Neural progenitor cell (in vitro differentiated cells): ENCODE data around the gene SCART1. TPM values are rescaled to one million over a fixed set of nuclear protein-coding genes. Genes with fewer than 3 reads are reported as not detected.

ENCODE experiments used
- DNase-seq: peaks from one replicate; pipeline ENCODE4 v3.0.0-alpha.2; 2016; ENCODE audit warnings: low spot score
- H2AFZ ChIP-seq: fragments of 200-600 bp; sonication (generic); replicated peaks from 2 replicates; pipeline ENCODE4 v1.6.1; 2016; ENCODE audit warnings: antibody characterized with exemption
- H3F3A ChIP-seq: fragments of 200-600 bp; sonication (generic); 2 replicates; pipeline ENCODE4 v1.6.1; 2016; ENCODE audit warnings: antibody characterized with exemption, low read depth
- H3K27ac ChIP-seq: fragments of 200-600 bp; sonication (generic); 2 replicates; pipeline ENCODE4 v1.5.1; 2016; ENCODE audit warnings: mild to moderate bottlenecking
- H3K27me3 ChIP-seq: fragments of 200-600 bp; sonication (generic); 2 replicates; pipeline ENCODE4 v1.6.1; 2016; ENCODE audit warnings: mild to moderate bottlenecking, moderate library complexity
- H3K36me3 ChIP-seq: fragments of 200-600 bp; sonication (generic); 2 replicates; pipeline ENCODE4 v1.5.1; 2016
- H3K4me1 ChIP-seq: fragments of 200-600 bp; sonication (generic); 2 replicates; pipeline ENCODE4 v1.6.1; 2016; ENCODE audit warnings: mixed run types
- H3K4me2 ChIP-seq: fragments of 200-600 bp; sonication (generic); 2 replicates; pipeline ENCODE4 v1.6.1; 2016
- H3K4me3 ChIP-seq: fragments of 200-600 bp; sonication (generic); 2 replicates; pipeline ENCODE4 v1.5.1; 2016
- H3K79me2 ChIP-seq: fragments of 200-600 bp; sonication (generic); 2 replicates; pipeline ENCODE4 v1.6.1; 2016; ENCODE audit warnings: low read depth
- H3K9ac ChIP-seq: fragments of 200-600 bp; sonication (generic); 2 replicates; pipeline ENCODE4 v1.6.1; 2016
- H3K9me3 ChIP-seq: fragments of 200-600 bp; sonication (generic); 2 replicates; pipeline ENCODE4 v1.5.1; 2016; ENCODE audit warnings: low read depth
- H4K20me1 ChIP-seq: fragments of 200-600 bp; sonication (generic); 2 replicates; pipeline ENCODE4 v1.6.1; 2016; ENCODE audit warnings: low read depth
- H3K27ac Mint-ChIP-seq: 3 replicates; pipeline ENCODE4 v1.8.0; 2021; ENCODE audit warnings: mixed read lengths
- H3K27me3 Mint-ChIP-seq: 2 replicates; pipeline ENCODE4 v1.8.0; 2022; ENCODE audit warnings: low read depth, mild to moderate bottlenecking, inconsistent platforms, moderate library complexity, mixed read lengths; ENCODE audit not compliant: insufficient read depth
- H3K36me3 Mint-ChIP-seq: 3 replicates; pipeline ENCODE4 v1.8.0; 2021; ENCODE audit warnings: mixed read lengths
- H3K4me1 Mint-ChIP-seq: 3 replicates; pipeline ENCODE4 v1.8.0; 2021; ENCODE audit warnings: mixed read lengths
- H3K4me3 Mint-ChIP-seq: 3 replicates; pipeline ENCODE4 v1.8.0; 2021; ENCODE audit warnings: mild to moderate bottlenecking, moderate library complexity, mixed read lengths
- H3K9me3 Mint-ChIP-seq: 3 replicates; pipeline ENCODE4 v1.8.0; 2020; ENCODE audit warnings: mixed read lengths
- EZH2 ChIP-seq: fragments of 200-600 bp; sonication (generic); IDR thresholded peaks from 2 replicates; pipeline ENCODE4 v1.6.1; 2017; ENCODE audit warnings: antibody characterized with exemption, mild to moderate bottlenecking, moderate library complexity
- EZH2phosphoT487 ChIP-seq: fragments of 200-600 bp; sonication (generic); IDR thresholded peaks from 2 replicates; pipeline ENCODE4 v1.6.1; 2017; ENCODE audit warnings: antibody characterized with exemption
- total RNA-seq: library from RNA; depleted of rRNA; stranded (reverse); fragments of >200 nt; gene quantifications from 2 replicates; pipeline ENCODE4 v1.2.3, GENCODE V29; 2015; ENCODE audit warnings: low replicate concordance
- TF ChIP-seq, protein P1 (sequence below): fragments of 200-600 bp; sonication (generic); IDR thresholded peaks from 2 replicates; pipeline ENCODE4 v1.5.1; 2017; ENCODE audit warnings: antibody characterized with exemption, mild to moderate bottlenecking

Gene SCART1
- total RNA-seq, 1 donor from 2014 or later = 0.49 TPM

DNA sequence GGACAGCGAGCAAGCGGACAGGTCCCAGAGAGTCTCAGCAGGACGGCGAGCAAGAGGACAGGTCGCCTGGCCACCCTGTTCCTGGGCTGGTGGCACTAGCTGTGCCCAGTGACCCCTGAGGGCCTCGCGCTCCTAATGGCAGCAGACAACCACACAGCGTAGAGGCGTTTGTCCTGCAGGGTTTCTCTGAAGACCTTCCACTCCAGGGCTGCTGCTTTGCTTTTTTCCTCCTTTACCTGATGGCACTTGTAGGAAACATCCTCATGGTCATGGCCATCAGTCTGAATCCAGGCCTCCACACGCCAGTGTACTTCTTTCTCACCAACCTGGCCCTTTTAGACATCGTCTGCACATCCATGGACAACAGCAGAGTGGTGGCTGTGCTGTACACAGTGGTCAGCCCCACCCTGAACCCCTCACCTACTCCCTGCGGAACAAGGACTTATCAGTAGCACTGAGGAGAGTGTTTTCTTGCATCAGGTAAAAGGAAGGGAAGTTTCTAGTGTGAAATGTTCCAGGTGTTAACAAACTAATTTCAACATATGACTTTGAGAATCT is 27.4 kb downstream of the SCART1 start:
- Histone ChIP-seq H3K9ac (no peak overlapping the region), H3K4me1 (no peaks in the 10 kb centered on the region), H3K79me2 (no peaks in the 10 kb centered on the region), H3K4me3 (no peak overlapping the region), H3K27me3 (no peaks in the 10 kb centered on the region), H3K36me3 (no peaks in the 10 kb centered on the region), H3F3A (no peaks in the 10 kb centered on the region), H3K27ac (no peak overlapping the region), H3K4me2 (no peak overlapping the region), H3K9me3 (no peaks in the 10 kb centered on the region), H2AFZ (no peak overlapping the region), H4K20me1 (no peaks in the 10 kb centered on the region)
- TF ChIP-seq, protein P1, sequence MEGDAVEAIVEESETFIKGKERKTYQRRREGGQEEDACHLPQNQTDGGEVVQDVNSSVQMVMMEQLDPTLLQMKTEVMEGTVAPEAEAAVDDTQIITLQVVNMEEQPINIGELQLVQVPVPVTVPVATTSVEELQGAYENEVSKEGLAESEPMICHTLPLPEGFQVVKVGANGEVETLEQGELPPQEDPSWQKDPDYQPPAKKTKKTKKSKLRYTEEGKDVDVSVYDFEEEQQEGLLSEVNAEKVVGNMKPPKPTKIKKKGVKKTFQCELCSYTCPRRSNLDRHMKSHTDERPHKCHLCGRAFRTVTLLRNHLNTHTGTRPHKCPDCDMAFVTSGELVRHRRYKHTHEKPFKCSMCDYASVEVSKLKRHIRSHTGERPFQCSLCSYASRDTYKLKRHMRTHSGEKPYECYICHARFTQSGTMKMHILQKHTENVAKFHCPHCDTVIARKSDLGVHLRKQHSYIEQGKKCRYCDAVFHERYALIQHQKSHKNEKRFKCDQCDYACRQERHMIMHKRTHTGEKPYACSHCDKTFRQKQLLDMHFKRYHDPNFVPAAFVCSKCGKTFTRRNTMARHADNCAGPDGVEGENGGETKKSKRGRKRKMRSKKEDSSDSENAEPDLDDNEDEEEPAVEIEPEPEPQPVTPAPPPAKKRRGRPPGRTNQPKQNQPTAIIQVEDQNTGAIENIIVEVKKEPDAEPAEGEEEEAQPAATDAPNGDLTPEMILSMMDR = no peak
- no peak for TF ChIP-seq EZH2
- no peak for TF ChIP-seq EZH2phosphoT487
- Mint-ChIP-seq H3K27ac (no peak overlapping the region), H3K36me3 (no peaks in the 10 kb centered on the region), H3K4me3 (no peak overlapping the region), H3K4me1 (no peaks in the 10 kb centered on the region), H3K27me3 (peaks cover 7% of the 10 kb centered on the region), H3K9me3 (peaks cover 20% of the 10 kb centered on the region)
- no peak for DNase-seq

DNA sequence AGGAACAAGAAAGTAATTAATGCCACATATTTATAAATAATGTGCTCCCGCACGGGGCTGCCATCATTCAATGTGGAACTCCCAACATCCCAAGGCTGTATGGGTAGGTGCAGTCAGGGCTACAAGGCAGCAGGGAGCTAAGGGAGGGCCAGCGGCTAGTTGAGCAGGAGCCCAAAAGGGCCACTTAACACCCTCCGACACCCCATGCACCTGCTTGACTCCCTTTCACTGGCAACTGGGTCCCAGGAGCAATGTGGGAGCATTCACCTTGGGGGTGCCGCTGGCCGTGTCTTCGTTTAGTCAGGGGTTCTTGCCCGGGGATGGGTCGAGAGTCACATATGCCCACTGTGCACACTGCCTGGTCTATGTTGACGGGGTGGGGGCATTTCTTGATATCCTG is 27.9 kb downstream of the SCART1 start:
- Histone ChIP-seq H3K4me1 (no peaks in the 10 kb centered on the region), H3K27ac (no peak overlapping the region), H3F3A (no peaks in the 10 kb centered on the region), H3K27me3 (no peaks in the 10 kb centered on the region), H3K9ac (no peak overlapping the region), H3K79me2 (no peaks in the 10 kb centered on the region), H2AFZ (no peak overlapping the region), H3K4me3 (no peak overlapping the region), H4K20me1 (no peaks in the 10 kb centered on the region), H3K4me2 (no peak overlapping the region), H3K36me3 (no peaks in the 10 kb centered on the region), H3K9me3 (no peaks in the 10 kb centered on the region)
- Mint-ChIP-seq H3K27me3 (peaks cover 7% of the 10 kb centered on the region), H3K27ac (no peak overlapping the region), H3K9me3 (peaks cover 20% of the 10 kb centered on the region), H3K4me3 (no peak overlapping the region), H3K4me1 (no peaks in the 10 kb centered on the region), H3K36me3 (no peaks in the 10 kb centered on the region)
- no peak for DNase-seq
- no peak for TF ChIP-seq EZH2
- TF ChIP-seq, protein P1 = no peak
- no peak for TF ChIP-seq EZH2phosphoT487

DNA sequence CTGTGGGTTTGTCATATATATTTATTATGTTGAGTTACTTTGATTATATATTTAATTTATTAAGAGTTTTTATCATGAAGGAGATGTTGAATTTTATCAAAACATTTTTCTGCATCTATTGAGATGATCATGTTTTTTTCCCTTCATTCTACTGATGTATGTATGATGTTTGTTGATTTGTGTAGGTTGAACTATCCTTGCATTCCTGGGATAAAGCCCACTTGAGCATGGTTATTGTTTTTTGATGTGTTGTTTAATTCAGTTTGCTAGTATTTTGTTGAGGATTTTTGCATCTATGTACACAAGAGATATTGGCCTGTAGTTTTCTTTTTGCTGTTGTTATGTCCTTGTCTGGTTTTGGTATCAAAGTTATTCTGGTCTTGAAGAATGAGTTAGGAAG is 31.1 kb downstream of the SCART1 start:
- peaks cover 8% of the 10 kb centered on the region for H3K9me3 ChIP-seq
- no peaks in the 10 kb centered on the region for H4K20me1 ChIP-seq
- peaks cover 34% of the 10 kb centered on the region for H3K9me3 Mint-ChIP-seq
- no peak overlapping the region for H3K9ac ChIP-seq
- no peaks in the 10 kb centered on the region for H3K4me1 ChIP-seq
- H3K36me3 Mint-ChIP-seq = peaks cover 2% of the 10 kb centered on the region
- peaks cover 7% of the 10 kb centered on the region for H3K27me3 Mint-ChIP-seq
- no peaks in the 10 kb centered on the region for H3K36me3 ChIP-seq
- no peaks in the 10 kb centered on the region for H3K27me3 ChIP-seq
- DNase-seq = no peak
- H3K4me1 Mint-ChIP-seq = no peaks in the 10 kb centered on the region
- H3K79me2 ChIP-seq = no peaks in the 10 kb centered on the region
- no peak overlapping the region for H3K4me3 ChIP-seq
- H3K27ac ChIP-seq = no peak overlapping the region
- H3F3A ChIP-seq = no peaks in the 10 kb centered on the region
- H3K4me3 Mint-ChIP-seq = no peak overlapping the region
- no peak overlapping the region for H3K27ac Mint-ChIP-seq
- H3K4me2 ChIP-seq = no peak overlapping the region
- TF ChIP-seq EZH2 (no peak), EZH2phosphoT487 (no peak)
- TF ChIP-seq, protein P1 = no peak
- H2AFZ ChIP-seq = no peak overlapping the region
